GM23248 (cell line): ENCODE results near the gene CDHR3.

Experiments
- EZH2 ChIP-seq: fragments of 200-600 bp; sonication (generic); IDR thresholded peaks from 2 replicates; pipeline ENCODE4 v1.6.1; 2018; ENCODE audit warnings: antibody characterized with exemption, mild to moderate bottlenecking; ENCODE audit not compliant: insufficient read depth, poor library complexity, severe bottlenecking
- EZH2phosphoT487 ChIP-seq: fragments of 200-600 bp; sonication (generic); IDR thresholded peaks from 2 replicates; pipeline ENCODE4 v1.6.1; 2018; ENCODE audit warnings: antibody characterized with exemption, moderate library complexity, mild to moderate bottlenecking, low read depth; ENCODE audit not compliant: insufficient read depth

DNA sequence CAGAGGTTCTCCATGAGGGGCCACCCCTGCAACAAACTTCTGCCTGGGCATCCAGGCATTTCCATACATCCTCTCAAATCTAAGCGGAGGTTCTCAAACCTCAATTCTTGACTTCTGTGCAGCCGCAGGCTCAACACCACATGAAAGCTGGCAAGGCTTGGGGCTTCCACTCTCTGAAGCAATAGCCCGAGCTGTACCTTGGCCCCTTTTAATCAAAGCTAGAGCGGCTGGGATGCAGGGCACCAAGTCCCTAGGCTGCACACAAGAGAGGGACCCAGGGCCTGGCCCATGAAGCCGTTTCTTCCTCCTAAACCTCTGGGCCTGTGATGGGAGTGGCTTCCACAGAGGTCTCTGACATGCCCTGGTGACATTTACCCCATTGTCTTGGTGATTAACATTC, 43.8 kb downstream of the CDHR3 start:
- TF ChIP-seq EZH2, result no peak
- no peak for TF ChIP-seq EZH2phosphoT487
